ENCODE results near the gene PCDHA12. TPM values are rescaled to one million over a fixed set of nuclear protein-coding genes. Genes with fewer than 3 reads are reported as not detected.

Gene PCDHA12
- polyA plus RNA-seq, 3 donors = not detected

DNA sequence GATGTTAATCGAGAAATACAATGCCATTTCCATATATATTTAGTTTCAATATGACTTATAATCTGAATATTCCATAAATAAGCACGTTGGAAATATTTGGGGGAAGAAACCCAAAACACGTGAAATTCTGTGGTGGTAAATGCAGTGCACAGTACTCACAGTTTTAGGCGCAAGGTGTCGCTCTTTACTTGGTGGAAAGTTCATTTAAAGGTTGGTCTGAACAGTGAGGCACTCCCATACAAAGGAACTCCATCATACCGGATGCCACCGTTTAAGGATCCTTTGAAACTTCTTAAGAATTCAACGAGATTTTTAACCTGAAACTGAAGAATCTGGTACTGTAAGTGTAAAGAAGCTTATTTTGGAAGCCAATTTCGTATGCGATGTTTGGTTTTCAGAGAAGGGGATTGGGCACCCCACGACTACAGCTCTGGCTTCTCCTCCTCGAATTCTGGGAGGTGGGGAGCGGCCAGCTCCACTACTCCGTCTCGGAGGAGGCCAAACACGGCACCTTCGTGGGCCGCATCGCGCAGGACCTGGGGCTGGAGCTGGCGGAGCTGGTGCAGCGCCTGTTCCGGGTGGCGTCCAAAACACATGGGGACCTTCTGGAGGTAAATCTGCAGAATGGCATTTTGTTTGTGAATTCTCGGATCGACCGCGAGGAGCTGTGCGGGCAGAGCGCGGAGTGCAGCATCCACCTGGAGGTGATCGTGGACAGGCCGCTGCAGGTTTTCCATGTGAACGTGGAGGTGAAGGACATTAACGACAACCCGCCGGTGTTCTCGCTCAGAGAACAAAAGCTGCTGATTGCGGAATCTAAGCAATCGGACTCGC, 6.2 kb upstream of the PCDHA12 start, which contains the start of gene PCDHA11:
PCDHA11 (plus strand) TSS at position 237 of the 834 bp plus-strand sequence; CDS start at position 384, 147 bp downstream.
- WGBS (ENCODE audit: insufficient coverage) = 22% methylated on average over 30 of the region's 41 CpGs
- intact Hi-C loops (cut with micrococcal nuclease) = no loop called here
- no peaks in the 10 kb centered on the region for H3K79me2 ChIP-seq (ENCODE audit: insufficient read depth, low read length)
- Mint-ChIP-seq H3K9me3 (peaks cover 19 to 44% (median 33%) of the 10 kb centered on the region in 7 donors), H3K4me1 (no peaks in the 10 kb centered on the region), H3K27me3 (ENCODE audit: low read depth in 3 of 3) (peaks cover 6 to 23% (median 22%) of the 10 kb centered on the region in 3 donors), H3K27ac (no peak within 1 kb of the TSS), H3K4me3 (peak within 1 kb of the TSS in 1 of 2 donors; percentile 39), H3K36me3 (peaks cover 0 to 12% of the 10 kb centered on the region in 2 donors)
- no peaks in the 10 kb centered on the region for H3K4me1 ChIP-seq (ENCODE audit: control insufficient read depth in 1 of 2, insufficient read depth in 2 of 2, low read length in 2 of 2)
- H3K4me2 ChIP-seq (replicated peaks; ENCODE audit: extremely low read depth, low read length, poor library complexity, severe bottlenecking) = no peak within 1 kb of the TSS
- no peak within 1 kb of the TSS for H3K27ac ChIP-seq (ENCODE audit: low read depth in 1 of 2, low read length in 2 of 2)
- no peaks in the 10 kb centered on the region for H4K20me1 ChIP-seq (ENCODE audit: insufficient read depth, low read length)
- no peak for DNase-seq
- no peak within 1 kb of the TSS for H2AFZ ChIP-seq (ENCODE audit: insufficient read depth, low read depth, low read length, poor library complexity, severe bottlenecking)
- no peak within 1 kb of the TSS for H3K4me3 ChIP-seq (replicated peaks in 1 of 3; ENCODE audit: low read depth in 2 of 3, low read length in 3 of 3)
- H3K36me3 ChIP-seq (replicated peaks in 1 of 2; ENCODE audit: control insufficient read depth in 1 of 2, insufficient read depth in 2 of 2, low read length in 2 of 2) = no peaks in the 10 kb centered on the region
- TF ChIP-seq, protein P1, sequence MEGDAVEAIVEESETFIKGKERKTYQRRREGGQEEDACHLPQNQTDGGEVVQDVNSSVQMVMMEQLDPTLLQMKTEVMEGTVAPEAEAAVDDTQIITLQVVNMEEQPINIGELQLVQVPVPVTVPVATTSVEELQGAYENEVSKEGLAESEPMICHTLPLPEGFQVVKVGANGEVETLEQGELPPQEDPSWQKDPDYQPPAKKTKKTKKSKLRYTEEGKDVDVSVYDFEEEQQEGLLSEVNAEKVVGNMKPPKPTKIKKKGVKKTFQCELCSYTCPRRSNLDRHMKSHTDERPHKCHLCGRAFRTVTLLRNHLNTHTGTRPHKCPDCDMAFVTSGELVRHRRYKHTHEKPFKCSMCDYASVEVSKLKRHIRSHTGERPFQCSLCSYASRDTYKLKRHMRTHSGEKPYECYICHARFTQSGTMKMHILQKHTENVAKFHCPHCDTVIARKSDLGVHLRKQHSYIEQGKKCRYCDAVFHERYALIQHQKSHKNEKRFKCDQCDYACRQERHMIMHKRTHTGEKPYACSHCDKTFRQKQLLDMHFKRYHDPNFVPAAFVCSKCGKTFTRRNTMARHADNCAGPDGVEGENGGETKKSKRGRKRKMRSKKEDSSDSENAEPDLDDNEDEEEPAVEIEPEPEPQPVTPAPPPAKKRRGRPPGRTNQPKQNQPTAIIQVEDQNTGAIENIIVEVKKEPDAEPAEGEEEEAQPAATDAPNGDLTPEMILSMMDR (IDR thresholded peaks at IDR 0.05) = no peak
- peaks cover 28 to 49% of the 10 kb centered on the region in 2 donors for H3K9me3 ChIP-seq (replicated peaks in 1 of 2; ENCODE audit: control insufficient read depth in 1 of 2, insufficient read depth in 1 of 2, low read length in 2 of 2)
- H3K27me3 ChIP-seq (ENCODE audit: control insufficient read depth in 2 of 2, insufficient read depth in 2 of 2, low read length in 2 of 2) = peaks cover 0 to 11% of the 10 kb centered on the region in 2 donors
- H3K9ac ChIP-seq (ENCODE audit: insufficient read depth, low read length, poor library complexity, severe bottlenecking) = no peak within 1 kb of the TSS

DNA sequence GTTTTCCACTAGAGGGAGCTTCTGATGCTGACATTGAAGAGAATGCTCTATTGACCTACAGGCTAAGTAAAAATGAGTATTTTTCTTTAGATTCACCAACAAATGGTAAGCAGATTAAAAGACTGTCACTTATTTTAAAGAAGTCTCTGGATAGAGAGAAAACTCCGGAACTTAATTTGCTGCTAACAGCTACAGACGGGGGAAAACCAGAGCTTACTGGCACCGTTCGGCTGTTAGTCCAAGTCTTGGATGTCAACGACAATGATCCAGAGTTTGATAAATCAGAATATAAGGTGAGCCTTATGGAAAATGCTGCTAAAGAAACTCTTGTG, 5.6 kb upstream of the PCDHA12 start:
- no peaks in the 10 kb centered on the region for H3K36me3 ChIP-seq (replicated peaks in 1 of 2; ENCODE audit: control insufficient read depth in 1 of 2, insufficient read depth in 2 of 2, low read length in 2 of 2)
- Mint-ChIP-seq H3K4me3 (peak overlapping the region in 1 of 2 donors; percentile 39), H3K4me1 (no peaks in the 10 kb centered on the region), H3K27me3 (ENCODE audit: low read depth in 3 of 3) (peaks cover 6 to 26% (median 22%) of the 10 kb centered on the region in 3 donors), H3K36me3 (peaks cover 0 to 12% of the 10 kb centered on the region in 2 donors), H3K9me3 (peaks cover 19 to 44% (median 37%) of the 10 kb centered on the region in 7 donors), H3K27ac (no peak overlapping the region)
- TF ChIP-seq, protein P1 (IDR thresholded peaks at IDR 0.05) = no peak
- no peaks in the 10 kb centered on the region for H3K4me1 ChIP-seq (ENCODE audit: control insufficient read depth in 1 of 2, insufficient read depth in 2 of 2, low read length in 2 of 2)
- no peak overlapping the region for H2AFZ ChIP-seq (ENCODE audit: insufficient read depth, low read depth, low read length, poor library complexity, severe bottlenecking)
- no peak overlapping the region for H3K27ac ChIP-seq (ENCODE audit: low read depth in 1 of 2, low read length in 2 of 2)
- H3K9me3 ChIP-seq (replicated peaks in 1 of 2; ENCODE audit: control insufficient read depth in 1 of 2, insufficient read depth in 1 of 2, low read length in 2 of 2) = peaks cover 28 to 53% of the 10 kb centered on the region in 2 donors
- H3K79me2 ChIP-seq (ENCODE audit: insufficient read depth, low read length) = no peaks in the 10 kb centered on the region
- peaks cover 0 to 15% of the 10 kb centered on the region in 2 donors for H3K27me3 ChIP-seq (ENCODE audit: control insufficient read depth in 2 of 2, insufficient read depth in 2 of 2, low read length in 2 of 2)
- H3K4me3 ChIP-seq (replicated peaks in 1 of 3; ENCODE audit: low read depth in 2 of 3, low read length in 3 of 3) = no peak overlapping the region
- no peak overlapping the region for H3K9ac ChIP-seq (ENCODE audit: insufficient read depth, low read length, poor library complexity, severe bottlenecking)
- no peaks in the 10 kb centered on the region for H4K20me1 ChIP-seq (ENCODE audit: insufficient read depth, low read length)
- no peak overlapping the region for H3K4me2 ChIP-seq (replicated peaks; ENCODE audit: extremely low read depth, low read length, poor library complexity, severe bottlenecking)
- intact Hi-C loops (cut with micrococcal nuclease) = no loop called here
- 73% methylated on average over 4 of the region's 5 CpGs for WGBS (ENCODE audit: insufficient coverage)
- DNase-seq = no peak

All from CD14-positive monocyte (primary cell).